SIG-M5 treated with dmso at 0.1 percent for 504 hours (cell line): ENCODE measurements around the gene PSTPIP1.

Source experiments
- DNase-seq: peaks from one replicate; lab custom pipeline; 2025; ENCODE audit not compliant: unreplicated experiment; lab: John Stamatoyannopoulos, UW

PSTPIP1 gene

GRCh38 chr15:77028451-77029165 is 33.7 kb downstream of the PSTPIP1 start:
- no peak for DNase-seq

- no peak for DNase-seq
Observed at GRCh38 chr15:77029166-77030047, 34.5 kb downstream of the PSTPIP1 start.

- DNase-seq: no peak
Observed at GRCh38 chr15:77030048-77030927, 35.4 kb downstream of the PSTPIP1 start.

- no peak for DNase-seq
Observed at GRCh38 chr15:77030928-77031375, 36.0 kb downstream of the PSTPIP1 start.

- DNase-seq: peak; percentile 31
Observed at GRCh38 chr15:77031376-77032050, 36.6 kb downstream of the PSTPIP1 start.

GRCh38 chr15:77032052-77032646 is 37.2 kb downstream of the PSTPIP1 start:
- no peak for DNase-seq

- no peak for DNase-seq
Observed at GRCh38 chr15:77032647-77033416, 37.9 kb downstream of the PSTPIP1 start.

GRCh38 chr15:77033417-77033728 is 38.4 kb downstream of the PSTPIP1 start:
- no peak for DNase-seq

GRCh38 chr15:77033729-77034671 is 39.1 kb downstream of the PSTPIP1 start:
- DNase-seq: no peak

GRCh38 chr15:77034695-77035489 is 40.0 kb downstream of the PSTPIP1 start:
- no peak for DNase-seq

- DNase-seq: no peak
Observed at GRCh38 chr15:77035584-77035983, 40.7 kb downstream of the PSTPIP1 start.

GRCh38 chr15:77035999-77036471 is 41.1 kb downstream of the PSTPIP1 start:
- DNase-seq: no peak

GRCh38 chr15:77036537-77037387 is 41.8 kb downstream of the PSTPIP1 start:
- DNase-seq: no peak

GRCh38 chr15:77037388-77038209 is 42.7 kb downstream of the PSTPIP1 start:
- no peak for DNase-seq

- DNase-seq: no peak
Observed at GRCh38 chr15:77038312-77039216, 43.6 kb downstream of the PSTPIP1 start.
